ENCODE measurements around the gene IGLL1.

GRCh38 chr22:23556026-23556620 is 24.0 kb downstream of the IGLL1 start:
- TF ChIP-seq CTCF (IDR thresholded peaks at IDR 0.05): no peak
- TF ChIP-seq POLR2A (IDR thresholded peaks at IDR 0.05): no peak

All from adrenal gland (tissue), 5 donors.